HepG2 (cell line): ENCODE measurements around the gene HPS3. TPM values are rescaled to one million over a fixed set of nuclear protein-coding genes. Genes with fewer than 3 reads are reported as not detected.

Experiments
- ADNP ChIP-seq: sonication (generic); formaldehyde crosslinking; IDR thresholded peaks from 2 replicates; pipeline ENCODE4 v1.4.0; 2020; ENCODE audit warnings: missing genetic modification reagents
- CHCHD3 ChIP-seq: sonication (generic); formaldehyde crosslinking; IDR thresholded peaks from 2 replicates; pipeline ENCODE4 v1.8.0; 2022; ENCODE audit warnings: mild to moderate bottlenecking, missing genetic modification reagents, moderate library complexity
- DMTF1 ChIP-seq: sonication (generic); formaldehyde crosslinking; IDR thresholded peaks from 2 replicates; pipeline ENCODE4 v1.4.0; 2020; ENCODE audit warnings: mild to moderate bottlenecking, missing genetic modification reagents
- DRAP1 ChIP-seq: IDR thresholded peaks from 2 replicates; pipeline ENCODE4 v1.6.1; 2016; ENCODE audit warnings: missing genetic modification reagents, missing compliant biosample characterization
- EHMT2 ChIP-seq: fragments of 200-600 bp; sonication (generic); IDR thresholded peaks from 2 replicates; pipeline ENCODE4 v1.7.0; 2017; ENCODE audit warnings: antibody characterized with exemption, low read depth, low read length, borderline replicate concordance
- FLYWCH1 ChIP-seq: sonication (generic); formaldehyde crosslinking; IDR thresholded peaks from 2 replicates; pipeline ENCODE4 v1.8.1; 2023; ENCODE audit warnings: mild to moderate bottlenecking, missing genetic modification reagents
- ISL2 ChIP-seq: sonication (generic); formaldehyde crosslinking; IDR thresholded peaks from 2 replicates; pipeline ENCODE4 v1.5.0; 2020; ENCODE audit warnings: missing genetic modification reagents
- KDM6A ChIP-seq: IDR thresholded peaks from 2 replicates; pipeline ENCODE4 v1.6.1; 2016; ENCODE audit warnings: low read depth
- MBNL3 ChIP-seq: fragments of 250-450 bp; sonication (Bioruptor Pico); conservative IDR thresholded peaks from 2 replicates; pipeline ENCODE4 v1.8.0; 2022; ENCODE audit warnings: mild to moderate bottlenecking, inconsistent platforms
- MED8 ChIP-seq: sonication (generic); formaldehyde crosslinking; IDR thresholded peaks from 2 replicates; pipeline ENCODE4 v1.8.1; 2023; ENCODE audit warnings: mild to moderate bottlenecking, missing genetic modification reagents; ENCODE audit not compliant: insufficient replicate concordance
- NR2F2 ChIP-seq: IDR thresholded peaks from 2 replicates; pipeline ENCODE4 v1.6.1; 2012; ENCODE audit warnings: low read depth, inconsistent platforms, borderline replicate concordance
- PHB2 ChIP-seq: fragments of 450-650 bp; IDR thresholded peaks from 2 replicates; pipeline ENCODE4 v1.6.1; 2018; ENCODE audit not compliant: partially characterized antibody
- RXRB ChIP-seq: IDR thresholded peaks from 2 replicates; pipeline ENCODE4 v1.6.1; 2016; ENCODE audit warnings: borderline replicate concordance, missing genetic modification reagents, missing compliant biosample characterization
- SOX6 ChIP-seq, 2 experiments: fragments of 450-650 bp in 1 of 2; sonication (generic) in 1 of 2; formaldehyde crosslinking in 1 of 2; IDR thresholded peaks; 2 replicates each; pipeline versions ENCODE4 v1.4.0 to v1.6.1; 2017 to 2020; ENCODE audit warnings: antibody characterized with exemption in 1 of 2, mild to moderate bottlenecking in 1 of 2, missing genetic modification reagents in 1 of 2
- TCF7 ChIP-seq: sonication (generic); IDR thresholded peaks from 2 replicates; pipeline ENCODE4 v1.6.1; 2016; ENCODE audit warnings: antibody characterized with exemption, low read depth
- TRIM24 ChIP-seq: sonication (generic); formaldehyde crosslinking; IDR thresholded peaks from 2 replicates; pipeline ENCODE4 v1.8.0; 2022; ENCODE audit warnings: mild to moderate bottlenecking, missing genetic modification reagents
- ZNF546 ChIP-seq: sonication (generic); formaldehyde crosslinking; conservative IDR thresholded peaks from 2 replicates; pipeline ENCODE4 v1.8.1; 2023; ENCODE audit warnings: mild to moderate bottlenecking, missing genetic modification reagents
- ZNF550 ChIP-seq: sonication (generic); formaldehyde crosslinking; IDR thresholded peaks from 2 replicates; pipeline ENCODE4 v1.4.0; 2020; ENCODE audit warnings: mild to moderate bottlenecking, missing genetic modification reagents, borderline replicate concordance
- ZNF775 ChIP-seq: sonication (generic); formaldehyde crosslinking; IDR thresholded peaks from 2 replicates; pipeline ENCODE4 v1.4.0; 2020; ENCODE audit warnings: missing genetic modification reagents, mild to moderate bottlenecking, moderate library complexity, borderline replicate concordance
- ZNF839 ChIP-seq: sonication (generic); formaldehyde crosslinking; IDR thresholded peaks from 2 replicates; pipeline ENCODE4 v1.4.0; 2020; ENCODE audit warnings: missing genetic modification reagents, mild to moderate bottlenecking, borderline replicate concordance
- ZSCAN22 ChIP-seq: sonication (generic); formaldehyde crosslinking; IDR thresholded peaks from 2 replicates; pipeline ENCODE4 v1.4.0; 2020; ENCODE audit warnings: mild to moderate bottlenecking, missing genetic modification reagents
- polyA plus RNA-seq, 8 experiments: library from polyadenylated mRNA; depleted of rRNA in 3 of 8; stranded (reverse) in 7 of 8; unstranded in 1 of 8; fragments of >200 nt; fragmentation: Illumina TruSeq in 4 of 8; extraction: Trizol in 4 of 8; gene quantifications; 2 replicates each; pipeline versions ENCODE4 v1.2.1 to v1.2.3, GENCODE V29; 2011 to 2016; ENCODE audit warnings: low read depth in 4 of 8, missing spikeins in 1 of 8, mixed read lengths in 1 of 8; ENCODE audit not compliant: insufficient read depth in 1 of 8
- total RNA-seq, 5 experiments: library from RNA; depleted of rRNA; stranded (reverse); fragments of >200 nt; fragmentation: Illumina TruSeq; extraction: Trizol; gene quantifications; 2 replicates each; pipeline ENCODE4 v1.2.3, GENCODE V29; 2016; ENCODE audit warnings: low read depth in 1 of 5
- TF ChIP-seq, protein P1 (sequence below): sonication (generic); formaldehyde crosslinking; IDR thresholded peaks from 2 replicates; pipeline ENCODE4 v1.4.0; 2020; ENCODE audit warnings: missing genetic modification reagents
- TF ChIP-seq, protein P2 (sequence below): sonication (generic); formaldehyde crosslinking; IDR thresholded peaks from 2 replicates; pipeline ENCODE4 v1.5.1; 2020; ENCODE audit warnings: mild to moderate bottlenecking, moderate library complexity, missing genetic modification reagents

HPS3 gene
- total and polyA plus RNA-seq, 2 of the 13 experiments (the other 11 are each of a cell fraction or from before 2014, with no cell fraction given): 9.5 to 18.9 TPM

DNA sequence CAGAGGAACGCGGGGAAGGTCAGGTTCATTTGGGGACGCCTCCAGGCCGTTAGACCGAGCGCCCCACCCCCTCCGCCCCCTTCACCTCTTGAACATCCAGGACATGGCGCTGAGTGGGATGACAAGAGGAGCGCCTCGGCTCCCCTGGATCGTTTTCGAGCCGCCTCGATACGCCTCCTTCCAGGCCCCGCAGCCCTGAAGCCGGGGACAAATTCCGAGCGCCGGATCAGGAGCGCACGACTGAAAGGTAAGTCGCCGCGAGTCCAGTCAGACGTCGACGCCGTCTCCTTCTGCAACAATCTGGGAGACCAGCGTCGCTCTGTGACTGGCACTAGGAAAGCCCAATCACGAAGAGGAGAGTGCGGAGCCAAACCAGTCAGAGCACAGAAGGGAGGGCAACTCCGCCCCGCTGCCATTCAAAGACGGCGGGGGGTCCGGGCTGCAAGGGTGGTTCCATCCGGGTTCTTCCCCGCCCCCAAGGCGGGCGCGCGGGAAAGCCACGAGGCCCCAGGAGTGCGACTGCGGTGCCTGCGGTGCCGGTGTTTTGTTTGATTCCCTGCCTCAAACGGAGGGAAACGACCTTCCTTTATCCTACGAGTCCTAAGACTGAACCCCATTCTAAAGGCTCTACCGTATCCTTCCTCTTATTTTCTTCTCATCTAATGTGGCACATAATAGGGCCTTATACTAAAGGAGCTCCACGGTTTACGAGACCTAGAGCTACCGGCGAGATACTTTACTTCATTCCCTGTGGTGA lies 43.0 kb upstream of the HPS3 start, which contains the start of gene HLTF (continued):
- TF ChIP-seq RXRB (CRISPR knock-in tag): peak; percentile 41; the same call in 1 of the 2 replicates
- no peak for TF ChIP-seq KDM6A (CRISPR knock-in tag)
- TF ChIP-seq ZNF775 (CRISPR knock-in tag): no peak
- peak; percentile 53; the same call in 1 of the 2 replicates for TF ChIP-seq ZSCAN22 (CRISPR knock-in tag)
- peak; percentile 97; the same call in 1 of the 2 replicates for TF ChIP-seq DMTF1 (CRISPR knock-in tag)
- TF ChIP-seq TCF7: no peak
- TF ChIP-seq ZNF546: peak; percentile 41
- no peak for TF ChIP-seq NR2F2
- TF ChIP-seq FLYWCH1 (CRISPR knock-in tag): 0 out of 2 replicates have a peak, but pooled peaks have one; percentile 54
- 0 out of 2 replicates have a peak, but pooled peaks have one; percentile 37 for TF ChIP-seq CHCHD3 (CRISPR knock-in tag)
- no peak for TF ChIP-seq TRIM24 (CRISPR knock-in tag)
- no peak for TF ChIP-seq MBNL3 (CRISPR knock-in tag)
- TF ChIP-seq ISL2: peak; percentile 76; the same call in 1 of the 2 replicates
- TF ChIP-seq ZNF839: no peak
- TF ChIP-seq SOX6 (IDR thresholded peaks at IDR 0.05): no peak
- peak; percentile 46 for TF ChIP-seq SOX6 (CRISPR knock-in tag; IDR thresholded peaks at IDR 0.05)
- no peak for TF ChIP-seq ZNF550 (CRISPR knock-in tag)
- TF ChIP-seq EHMT2: no peak
- TF ChIP-seq, protein P1, sequence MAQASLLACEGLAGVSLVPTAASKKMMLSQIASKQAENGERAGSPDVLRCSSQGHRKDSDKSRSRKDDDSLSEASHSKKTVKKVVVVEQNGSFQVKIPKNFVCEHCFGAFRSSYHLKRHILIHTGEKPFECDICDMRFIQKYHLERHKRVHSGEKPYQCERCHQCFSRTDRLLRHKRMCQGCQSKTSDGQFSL: 0 out of 2 replicates have a peak, but pooled peaks have one; percentile 59
- no peak for TF ChIP-seq ADNP (CRISPR knock-in tag)
- peak; percentile 49 for TF ChIP-seq DRAP1 (CRISPR knock-in tag)
- no peak for TF ChIP-seq PHB2
- TF ChIP-seq MED8: peak; percentile 77
- TF ChIP-seq, protein P2, sequence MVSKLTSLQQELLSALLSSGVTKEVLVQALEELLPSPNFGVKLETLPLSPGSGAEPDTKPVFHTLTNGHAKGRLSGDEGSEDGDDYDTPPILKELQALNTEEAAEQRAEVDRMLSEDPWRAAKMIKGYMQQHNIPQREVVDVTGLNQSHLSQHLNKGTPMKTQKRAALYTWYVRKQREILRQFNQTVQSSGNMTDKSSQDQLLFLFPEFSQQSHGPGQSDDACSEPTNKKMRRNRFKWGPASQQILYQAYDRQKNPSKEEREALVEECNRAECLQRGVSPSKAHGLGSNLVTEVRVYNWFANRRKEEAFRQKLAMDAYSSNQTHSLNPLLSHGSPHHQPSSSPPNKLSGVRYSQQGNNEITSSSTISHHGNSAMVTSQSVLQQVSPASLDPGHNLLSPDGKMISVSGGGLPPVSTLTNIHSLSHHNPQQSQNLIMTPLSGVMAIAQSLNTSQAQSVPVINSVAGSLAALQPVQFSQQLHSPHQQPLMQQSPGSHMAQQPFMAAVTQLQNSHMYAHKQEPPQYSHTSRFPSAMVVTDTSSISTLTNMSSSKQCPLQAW (CRISPR knock-in tag): peak; percentile 12; the same call in 1 of the 2 replicates
